ENCODE results near the gene ZNF710. TPM values are rescaled to one million over a fixed set of nuclear protein-coding genes. Genes with fewer than 3 reads are reported as not detected.

The ZNF710 gene
- total RNA-seq, 2 experiments from 2014 or later: 13.8 to 19.0 TPM

GRCh38 chr15:90029024-90029423, 27.9 kb downstream of the ZNF710 start:
- H3K4me2 ChIP-seq (ENCODE audit: low read length): no peak overlapping the region

GRCh38 chr15:90030376-90030775, 29.3 kb downstream of the ZNF710 start:
- Histone ChIP-seq H3K4me1 (ENCODE audit: insufficient read depth, low read length, poor library complexity, severe bottlenecking) (peaks cover 32% of the 10 kb centered on the region), H3K9me2 (ENCODE audit: insufficient read depth, low read length) (no peaks in the 10 kb centered on the region), H3K4me3 (ENCODE audit: low read depth, low read length, poor library complexity, severe bottlenecking) (no peak overlapping the region), H3K27ac (ENCODE audit: low read depth, low read length, poor library complexity, severe bottlenecking) (no peak overlapping the region), H3K79me2 (ENCODE audit: insufficient read depth, low read depth, low read length) (no peaks in the 10 kb centered on the region), H3K9me3 (ENCODE audit: low read length) (no peaks in the 10 kb centered on the region), H2AFZ (ENCODE audit: low read length) (no peak overlapping the region), H3K4me2 (ENCODE audit: low read length) (no peak overlapping the region), H3K36me3 (ENCODE audit: insufficient read depth, low read length) (peaks cover 4% of the 10 kb centered on the region; the same call in 1 of the 2 replicates), H4K20me1 (ENCODE audit: insufficient read depth, low read length) (no peaks in the 10 kb centered on the region)
- DNase-seq (ENCODE audit: low spot score): no peak
- no peak for TF ChIP-seq EZH2phosphoT487 (IDR thresholded peaks at IDR 0.05; ENCODE audit: borderline replicate concordance, low read depth, low read length)
- TF ChIP-seq, protein P1, sequence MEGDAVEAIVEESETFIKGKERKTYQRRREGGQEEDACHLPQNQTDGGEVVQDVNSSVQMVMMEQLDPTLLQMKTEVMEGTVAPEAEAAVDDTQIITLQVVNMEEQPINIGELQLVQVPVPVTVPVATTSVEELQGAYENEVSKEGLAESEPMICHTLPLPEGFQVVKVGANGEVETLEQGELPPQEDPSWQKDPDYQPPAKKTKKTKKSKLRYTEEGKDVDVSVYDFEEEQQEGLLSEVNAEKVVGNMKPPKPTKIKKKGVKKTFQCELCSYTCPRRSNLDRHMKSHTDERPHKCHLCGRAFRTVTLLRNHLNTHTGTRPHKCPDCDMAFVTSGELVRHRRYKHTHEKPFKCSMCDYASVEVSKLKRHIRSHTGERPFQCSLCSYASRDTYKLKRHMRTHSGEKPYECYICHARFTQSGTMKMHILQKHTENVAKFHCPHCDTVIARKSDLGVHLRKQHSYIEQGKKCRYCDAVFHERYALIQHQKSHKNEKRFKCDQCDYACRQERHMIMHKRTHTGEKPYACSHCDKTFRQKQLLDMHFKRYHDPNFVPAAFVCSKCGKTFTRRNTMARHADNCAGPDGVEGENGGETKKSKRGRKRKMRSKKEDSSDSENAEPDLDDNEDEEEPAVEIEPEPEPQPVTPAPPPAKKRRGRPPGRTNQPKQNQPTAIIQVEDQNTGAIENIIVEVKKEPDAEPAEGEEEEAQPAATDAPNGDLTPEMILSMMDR (conservative IDR thresholded peaks at IDR 0.05; ENCODE audit: low read length): no peak
- ChIA-PET CTCF (ENCODE audit: unreplicated experiment) (no interaction called here), POLR2A (interaction anchor here (1.3 kb wide), 1 partner anchor 12 kb away, joined by 3 read pairs; no protein-coding TSS in a partner anchor)
- intact Hi-C loops (cut with micrococcal nuclease; ENCODE audit: unreplicated experiment): no loop called here
- no TSS peak for BruUV-seq (replicated peaks)

More at GRCh38 chr15:90029024-90029423, 27.9 kb downstream of the ZNF710 start:
- H3K4me3 ChIP-seq (ENCODE audit: low read depth, low read length, poor library complexity, severe bottlenecking): no peak overlapping the region
- H4K20me1 ChIP-seq (ENCODE audit: insufficient read depth, low read length): no peaks in the 10 kb centered on the region
- peaks cover 4% of the 10 kb centered on the region; the same call in 1 of the 2 replicates for H3K36me3 ChIP-seq (ENCODE audit: insufficient read depth, low read length)
- ChIA-PET POLR2A (interaction anchor here (1.3 kb wide), 1 partner anchor 10 kb away, joined by 3 read pairs; no protein-coding TSS in a partner anchor), CTCF (ENCODE audit: unreplicated experiment) (no interaction called here)
- H3K79me2 ChIP-seq (ENCODE audit: insufficient read depth, low read depth, low read length): no peaks in the 10 kb centered on the region
- BruUV-seq (replicated peaks): TSS peak; percentile 18
- no peak for DNase-seq (ENCODE audit: low spot score)
- H3K27ac ChIP-seq (ENCODE audit: low read depth, low read length, poor library complexity, severe bottlenecking): no peak overlapping the region
- peaks cover 21% of the 10 kb centered on the region for H3K4me1 ChIP-seq (ENCODE audit: insufficient read depth, low read length, poor library complexity, severe bottlenecking)
- H3K9me2 ChIP-seq (ENCODE audit: insufficient read depth, low read length): no peaks in the 10 kb centered on the region
- intact Hi-C loops (cut with micrococcal nuclease; ENCODE audit: unreplicated experiment): no loop called here
- TF ChIP-seq, protein P1 (conservative IDR thresholded peaks at IDR 0.05; ENCODE audit: low read length): no peak
- no peak for TF ChIP-seq EZH2phosphoT487 (IDR thresholded peaks at IDR 0.05; ENCODE audit: borderline replicate concordance, low read depth, low read length)
- no peaks in the 10 kb centered on the region for H3K9me3 ChIP-seq (ENCODE audit: low read length)
- no peak overlapping the region for H2AFZ ChIP-seq (ENCODE audit: low read length)

GRCh38 chr15:90031231-90031791, 30.2 kb downstream of the ZNF710 start:
- no peak for TF ChIP-seq EZH2phosphoT487 (IDR thresholded peaks at IDR 0.05; ENCODE audit: borderline replicate concordance, low read depth, low read length)
- TF ChIP-seq, protein P1 (conservative IDR thresholded peaks at IDR 0.05; ENCODE audit: low read length): no peak
- Histone ChIP-seq H3K36me3 (ENCODE audit: insufficient read depth, low read length) (peaks cover 4% of the 10 kb centered on the region; the same call in 1 of the 2 replicates), H4K20me1 (ENCODE audit: insufficient read depth, low read length) (no peaks in the 10 kb centered on the region), H3K9me3 (ENCODE audit: low read length) (no peaks in the 10 kb centered on the region), H3K79me2 (ENCODE audit: insufficient read depth, low read depth, low read length) (no peaks in the 10 kb centered on the region), H3K9me2 (ENCODE audit: insufficient read depth, low read length) (no peaks in the 10 kb centered on the region), H3K4me3 (ENCODE audit: low read depth, low read length, poor library complexity, severe bottlenecking) (no peak overlapping the region), H3K4me1 (ENCODE audit: insufficient read depth, low read length, poor library complexity, severe bottlenecking) (peaks cover 32% of the 10 kb centered on the region), H3K4me2 (ENCODE audit: low read length) (peak overlapping the region; percentile 60), H2AFZ (ENCODE audit: low read length) (no peak overlapping the region), H3K27ac (ENCODE audit: low read depth, low read length, poor library complexity, severe bottlenecking) (no peak overlapping the region)
- intact Hi-C loops (cut with micrococcal nuclease; ENCODE audit: unreplicated experiment): no loop called here
- ChIA-PET CTCF (ENCODE audit: unreplicated experiment) (no interaction called here), POLR2A (interaction anchor here (0.6 to 0.9 kb wide), 6 partner anchors 10 to 254 kb away, joined by 3 to 8 read pairs (median 4); no protein-coding TSS in a partner anchor)
- BruUV-seq (replicated peaks): no TSS peak
- DNase-seq (ENCODE audit: low spot score): peak; percentile 57

Data from OCI-LY7 (cell line).